BLaER1 treated with 17β-estradiol and CSF1 and Interleukin-3, amounts not matched to agents 10 nM and 100 nM (cell line): ENCODE measurements around the gene CBLL1.
A peak's percentile ranks its signal among the peaks of the same experiment; 100 is the strongest.

Experiments
- H3K27ac ChIP-seq, 11 experiments: shearing (Covaris generic); formaldehyde crosslinking; 2 replicates each; pipeline ENCODE4 v1.8.1; 2022
- H3K27me3 ChIP-seq, 11 experiments: shearing (Covaris generic); formaldehyde crosslinking; 2 replicates each; pipeline ENCODE4 v1.8.1; 2022
- H3K36me3 ChIP-seq, 11 experiments: shearing (Covaris generic); formaldehyde crosslinking; 2 replicates each; pipeline ENCODE4 v1.8.1; 2022
- H3K4me1 ChIP-seq, 10 experiments: shearing (Covaris generic); formaldehyde crosslinking; 2 replicates each; pipeline ENCODE4 v1.8.1; 2022
- H3K4me2 ChIP-seq, 11 experiments: shearing (Covaris generic); formaldehyde crosslinking; 2 replicates each; pipeline ENCODE4 v1.8.1; 2022
- H3K4me3 ChIP-seq, 10 experiments: shearing (Covaris generic); formaldehyde crosslinking; 2 replicates each; pipeline ENCODE4 v1.8.1; 2022
- H3K9ac ChIP-seq, 11 experiments: shearing (Covaris generic); formaldehyde crosslinking; 2 replicates each; pipeline ENCODE4 v1.8.1; 2022
- H3K9me3 ChIP-seq, 11 experiments: shearing (Covaris generic); formaldehyde crosslinking; replicated peaks in 1 of 11; 2 replicates each; pipeline ENCODE4 v1.8.1; 2022
- H4K20me1 ChIP-seq, 11 experiments: shearing (Covaris generic); formaldehyde crosslinking; 2 replicates each; pipeline ENCODE4 v1.8.1; 2022
- Cebpa-rat ChIP-seq, 11 experiments: shearing (Covaris generic); IDR thresholded peaks; 2 replicates each; pipeline ENCODE4 v1.8.1; 2022

CBLL1 gene

DNA sequence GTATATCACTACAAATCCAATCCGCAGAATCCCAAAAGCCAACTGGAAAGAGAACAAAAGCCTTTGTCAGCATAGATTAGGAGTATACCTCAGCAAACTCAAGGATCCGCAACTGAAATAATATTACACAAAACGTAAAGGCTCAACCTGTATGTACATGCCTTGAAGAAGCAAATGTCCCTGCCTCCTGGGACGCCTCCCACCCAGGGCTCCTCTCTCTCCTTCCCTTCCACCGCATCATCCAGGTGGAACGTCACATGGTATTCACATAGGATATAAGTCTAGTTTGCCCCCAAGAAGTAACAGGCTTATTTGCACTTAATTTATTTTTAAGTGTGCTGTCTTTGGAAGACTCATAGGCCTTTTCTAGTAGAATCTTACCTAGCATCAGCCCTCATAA, 45.7 kb downstream of the CBLL1 start:
- H3K9ac ChIP-seq: no peak overlapping the region

DNA sequence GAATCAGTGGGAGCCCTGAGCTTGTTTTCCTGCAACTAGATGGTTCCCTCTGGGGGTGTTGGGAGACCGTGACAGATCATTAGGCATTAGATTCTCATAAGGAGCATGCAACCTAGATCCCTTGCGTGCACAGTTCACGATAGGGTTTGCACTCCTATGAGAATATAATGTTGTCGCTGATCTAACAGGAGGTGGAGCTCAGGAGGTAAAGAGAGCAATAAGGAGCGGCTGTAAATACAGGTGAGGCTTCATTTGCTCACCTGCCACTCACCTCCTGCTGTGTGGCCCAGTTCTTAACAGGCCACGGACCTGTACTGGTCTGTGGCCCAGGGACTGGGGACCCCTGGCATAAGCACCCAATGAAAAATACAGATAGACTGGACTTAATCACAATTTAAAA, 48.4 kb downstream of the CBLL1 start:
- H3K9me3 ChIP-seq: 0 out of 22 replicates have a peak, but pooled peaks cover 0 to 6% (median 0%) of the 10 kb centered on the region in 11 experiments
- no peak overlapping the region for H3K4me3 ChIP-seq
- H3K9ac ChIP-seq: no peak overlapping the region
- no peak overlapping the region for H3K4me2 ChIP-seq
- H3K27ac ChIP-seq: no peak overlapping the region
- H3K36me3 ChIP-seq: no peaks in the 10 kb centered on the region
- H3K4me1 ChIP-seq: peaks cover 6 to 31% (median 19%) of the 10 kb centered on the region in 10 experiments; a peak in 18 of 20 replicates
- no peaks in the 10 kb centered on the region for H4K20me1 ChIP-seq
- no peak for TF ChIP-seq Cebpa-rat (IDR thresholded peaks at IDR 0.05)
- H3K27me3 ChIP-seq: no peaks in the 10 kb centered on the region

More for the DNA sequence above, 45.7 kb downstream of the CBLL1 start:
- Histone ChIP-seq H3K4me3 (no peak overlapping the region), H3K4me2 (peak overlapping the region in 9 of 11 experiments; percentile 1 to 70 (median 38); a peak in 15 of 22 replicates), H4K20me1 (no peaks in the 10 kb centered on the region), H3K9me3 (0 out of 22 replicates have a peak, but pooled peaks cover 0 to 6% (median 0%) of the 10 kb centered on the region in 11 experiments), H3K36me3 (no peaks in the 10 kb centered on the region), H3K27ac (peak overlapping the region in 8 of 11 experiments; percentile 13 to 62 (median 32); a peak in 11 of 22 replicates), H3K4me1 (peaks cover 6 to 31% (median 19%) of the 10 kb centered on the region in 10 experiments; a peak in 18 of 20 replicates), H3K27me3 (no peaks in the 10 kb centered on the region)
- no peak for TF ChIP-seq Cebpa-rat (IDR thresholded peaks at IDR 0.05)

DNA sequence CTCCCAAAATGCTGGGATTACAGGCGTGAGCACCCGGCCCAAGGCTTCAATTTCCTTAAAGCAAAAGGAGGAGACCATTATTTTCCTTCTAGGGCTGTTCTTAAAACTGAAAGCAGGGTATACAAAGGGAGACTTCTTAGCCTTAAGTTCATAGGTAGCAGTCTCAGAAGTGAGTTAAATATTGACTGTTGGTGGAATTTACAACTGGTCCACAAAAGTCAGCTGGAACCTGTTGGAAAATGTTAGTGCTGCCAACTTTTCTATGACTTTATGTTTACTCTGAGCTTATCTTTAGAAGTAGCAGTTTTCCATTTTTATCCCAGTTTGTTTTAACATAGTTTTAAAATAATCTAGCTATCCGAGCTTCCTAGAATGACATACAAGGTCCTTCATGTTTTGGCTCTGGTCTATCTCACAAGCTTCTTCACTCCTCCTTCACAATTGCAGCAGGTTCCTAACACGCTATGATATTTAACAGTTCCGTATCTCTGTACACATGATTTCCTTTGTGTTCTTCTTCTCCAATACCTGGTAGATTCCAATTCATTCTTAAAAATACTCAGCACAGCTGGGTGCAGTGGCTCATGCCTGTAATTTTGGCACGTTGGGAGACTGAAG, 55.8 kb downstream of the CBLL1 start:
- Histone ChIP-seq H3K9me3 (no peaks in the 10 kb centered on the region), H3K4me2 (no peak overlapping the region), H3K27me3 (no peaks in the 10 kb centered on the region), H4K20me1 (no peaks in the 10 kb centered on the region), H3K36me3 (no peaks in the 10 kb centered on the region), H3K9ac (no peak overlapping the region), H3K4me3 (no peak overlapping the region), H3K4me1 (no peaks in the 10 kb centered on the region), H3K27ac (no peak overlapping the region)
- no peak for TF ChIP-seq Cebpa-rat (IDR thresholded peaks at IDR 0.05)

DNA sequence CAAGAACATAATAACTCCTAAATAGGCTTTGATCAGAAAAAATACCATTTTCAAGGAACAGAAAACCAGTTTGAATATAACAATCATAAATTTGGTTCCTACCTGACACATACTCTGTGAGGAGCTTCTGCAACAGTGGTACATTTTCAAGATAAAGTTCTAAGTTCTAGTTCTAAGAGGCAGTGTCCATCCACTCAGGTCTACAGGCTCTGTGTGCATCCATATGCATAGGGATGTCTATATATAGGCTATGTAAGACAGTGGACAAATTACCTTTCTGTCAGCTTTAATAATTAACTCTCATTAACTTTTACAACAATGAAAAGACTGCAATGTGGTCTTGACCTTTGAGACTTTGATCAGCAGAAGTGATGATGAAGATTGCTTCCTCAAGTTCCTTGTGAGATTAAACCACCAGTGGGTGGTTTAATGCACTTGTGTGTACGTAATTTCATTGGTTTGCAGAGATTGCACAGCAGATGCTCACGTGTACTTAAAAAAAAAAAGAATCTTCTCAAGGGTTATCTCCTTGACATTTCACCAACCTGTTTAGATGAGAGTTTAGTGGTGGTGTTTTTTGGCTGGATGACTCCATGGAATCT, 59.2 kb downstream of the CBLL1 start, which contains the start of gene SLC26A3:
TSS of gene SLC26A3 (minus strand) at position 215 of the 602 bp plus-strand sequence. CDS start 8,714 bp downstream, outside the sequence.
- Histone ChIP-seq H3K36me3 (no peaks in the 10 kb centered on the region), H3K4me3 (no peak within 1 kb of the TSS), H3K4me1 (no peaks in the 10 kb centered on the region), H3K4me2 (no peak within 1 kb of the TSS), H3K9ac (no peak within 1 kb of the TSS), H3K27ac (no peak within 1 kb of the TSS), H3K27me3 (no peaks in the 10 kb centered on the region), H4K20me1 (no peaks in the 10 kb centered on the region), H3K9me3 (no peaks in the 10 kb centered on the region)
- no peak for TF ChIP-seq Cebpa-rat (IDR thresholded peaks at IDR 0.05)

DNA sequence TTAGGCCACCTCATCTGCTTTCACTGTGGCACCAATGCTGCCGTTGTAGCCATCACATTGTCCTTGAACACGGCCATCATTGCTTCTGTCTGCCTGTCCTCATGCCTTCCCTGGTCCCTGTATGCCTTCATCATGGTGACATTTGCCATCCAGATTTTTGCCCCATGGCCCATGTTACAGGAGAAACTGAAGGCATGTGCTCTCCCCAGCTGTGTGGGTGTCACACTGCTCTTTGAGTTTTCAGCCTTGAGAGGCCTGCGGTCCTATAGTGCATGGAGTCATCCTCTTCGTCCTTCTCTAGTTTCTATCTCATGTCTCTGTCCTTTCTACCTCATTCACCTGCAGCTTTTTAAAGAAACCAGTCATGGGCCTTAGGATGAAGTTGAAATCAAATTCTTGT, 65.2 kb downstream of the CBLL1 start:
- Histone ChIP-seq H3K4me3 (no peak overlapping the region), H4K20me1 (no peaks in the 10 kb centered on the region), H3K27me3 (no peaks in the 10 kb centered on the region), H3K27ac (no peak overlapping the region), H3K36me3 (no peaks in the 10 kb centered on the region), H3K9me3 (no peaks in the 10 kb centered on the region), H3K4me2 (no peak overlapping the region), H3K4me1 (peaks cover 0 to 8% (median 1%) of the 10 kb centered on the region in 10 experiments; a peak in 6 of 20 replicates), H3K9ac (no peak overlapping the region)
- TF ChIP-seq Cebpa-rat (IDR thresholded peaks at IDR 0.05): no peak

DNA sequence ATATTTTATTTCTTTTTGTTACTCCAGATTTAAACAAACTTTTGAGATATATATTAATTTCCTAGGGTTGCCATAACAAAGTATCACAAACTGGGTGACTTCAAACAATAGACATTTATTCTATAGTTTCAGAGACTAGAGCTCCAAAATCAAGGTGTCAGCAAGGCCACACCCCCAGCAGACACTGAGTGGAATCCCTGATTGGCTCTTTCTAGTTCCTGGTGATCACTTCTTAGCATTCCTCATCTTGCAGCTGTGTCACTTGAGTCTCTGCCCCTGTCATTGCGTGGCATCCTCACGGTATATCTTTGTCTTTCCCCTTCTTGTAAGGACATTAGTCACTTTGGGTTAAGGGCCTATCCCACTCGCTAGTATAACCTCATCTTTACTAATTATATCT, 66.7 kb downstream of the CBLL1 start:
- Histone ChIP-seq H3K27me3 (no peaks in the 10 kb centered on the region), H4K20me1 (no peaks in the 10 kb centered on the region), H3K27ac (no peak overlapping the region), H3K9me3 (no peaks in the 10 kb centered on the region), H3K9ac (no peak overlapping the region), H3K4me3 (no peak overlapping the region), H3K36me3 (no peaks in the 10 kb centered on the region), H3K4me1 (peaks cover 0 to 9% (median 4%) of the 10 kb centered on the region in 10 experiments; a peak in 7 of 20 replicates), H3K4me2 (no peak overlapping the region)
- TF ChIP-seq Cebpa-rat (IDR thresholded peaks at IDR 0.05): no peak
